SK-N-SH (cell line): ENCODE data around the gene XCL1. TPM values are rescaled to one million over a fixed set of nuclear protein-coding genes. Genes with fewer than 3 reads are reported as not detected.

Experiments used
- CTCF ChIA-PET: fragments of 300-600, 350-600 bp; formaldehyde crosslinking; extraction: SDS; loops from one replicate; lab custom pipeline; 2021; lab: Yijun Ruan, JAX
- POLR2A ChIA-PET: fragments of 350-600 bp; sonication (Branson Sonifier 250); formaldehyde crosslinking; extraction: SDS; loops from one replicate; lab custom pipeline; 2020; ENCODE audit warnings: antibody characterized with exemption, inconsistent platforms; lab: Yijun Ruan, JAX
- DNase-seq: peaks from one replicate; pipeline ENCODE4 v3.0.0; 2012
- H2AFZ ChIP-seq: fragments of 200-600 bp; sonication (generic); 2 replicates; pipeline ENCODE4 v1.8.1; 2016; ENCODE audit warnings: antibody characterized with exemption, mild to moderate bottlenecking, low read depth
- H3F3A ChIP-seq: fragments of 200-600 bp; sonication (generic); replicated peaks from 2 replicates; pipeline ENCODE3; 2016; ENCODE audit warnings: antibody characterized with exemption, mild to moderate bottlenecking; ENCODE audit not compliant: insufficient read depth
- H3K27ac ChIP-seq, 2 experiments: fragments of 200-500 bp in 1 of 2; fragments of 200-600 bp in 1 of 2; sonication (Bioruptor generic) in 1 of 2; sonication (generic), shearing (Covaris generic) in 1 of 2; 2 replicates each; pipeline versions ENCODE4 v1.5.1 to v1.6.1; 2014 to 2016; ENCODE audit warnings: low read depth in 2 of 2, inconsistent platforms in 1 of 2, low read length in 1 of 2, mild to moderate bottlenecking in 1 of 2, mixed read lengths in 1 of 2
- H3K27me3 ChIP-seq: fragments of 200-600 bp; sonication (generic), shearing (Covaris generic); 2 replicates; pipeline ENCODE4 v1.6.1; 2016; ENCODE audit warnings: mixed run types; ENCODE audit not compliant: insufficient read depth
- H3K36me3 ChIP-seq, 2 experiments: fragments of 200-500 bp in 1 of 2; fragments of 200-600 bp in 1 of 2; sonication (Bioruptor generic) in 1 of 2; sonication (generic) in 1 of 2; replicated peaks in 1 of 2; 2 replicates each; pipeline versions ENCODE3 to v1.5.1; 2014 to 2016; ENCODE audit warnings: low read length in 1 of 2, mild to moderate bottlenecking in 1 of 2; ENCODE audit not compliant: insufficient read depth in 2 of 2, control insufficient read depth in 1 of 2
- H3K4me1 ChIP-seq, 2 experiments: fragments of 200-500 bp in 1 of 2; fragments of 200-600 bp in 1 of 2; sonication (Bioruptor generic) in 1 of 2; sonication (generic), shearing (Covaris generic) in 1 of 2; 2 replicates each; pipeline versions ENCODE4 v1.5.1 to v1.6.1; 2014 to 2016; ENCODE audit warnings: low read depth in 1 of 2, low read length in 1 of 2, mixed run types in 1 of 2; ENCODE audit not compliant: insufficient read depth in 2 of 2, control insufficient read depth in 1 of 2
- H3K4me2 ChIP-seq: fragments of 200-600 bp; sonication (generic), shearing (Covaris generic); 2 replicates; pipeline ENCODE4 v1.6.1; 2017; ENCODE audit warnings: mixed run types
- H3K4me3 ChIP-seq, 2 experiments: fragments of 200-500 bp in 1 of 2; fragments of 200-600 bp in 1 of 2; sonication (Bioruptor generic) in 1 of 2; sonication (generic), shearing (Covaris generic) in 1 of 2; 2 replicates each; pipeline versions ENCODE4 v1.5.1 to v1.8.1; 2014 to 2016; ENCODE audit warnings: low read depth in 2 of 2, inconsistent platforms in 1 of 2, low read length in 1 of 2, mild to moderate bottlenecking in 1 of 2, mixed read lengths in 1 of 2, moderate library complexity in 1 of 2
- H3K79me2 ChIP-seq: fragments of 200-600 bp; sonication (generic); 2 replicates; pipeline ENCODE4 v1.8.1; 2017; ENCODE audit warnings: mild to moderate bottlenecking; ENCODE audit not compliant: insufficient read depth
- H3K9ac ChIP-seq: fragments of 200-600 bp; sonication (generic); 2 replicates; pipeline ENCODE4 v1.6.1; 2017; ENCODE audit warnings: mixed run types
- H3K9me2 ChIP-seq: fragments of 200-600 bp; sonication (generic); 2 replicates; pipeline ENCODE4 v1.6.1; 2017; ENCODE audit warnings: mixed run types
- H3K9me3 ChIP-seq: fragments of 200-600 bp; sonication (generic); 2 replicates; pipeline ENCODE4 v1.6.1; 2017; ENCODE audit warnings: mixed run types, mild to moderate bottlenecking, moderate library complexity
- H4K20me1 ChIP-seq: fragments of 200-600 bp; sonication (generic); 2 replicates; pipeline ENCODE4 v1.6.1; 2017; ENCODE audit warnings: mild to moderate bottlenecking, mixed run types; ENCODE audit not compliant: insufficient read depth
- GABPA ChIP-seq: IDR thresholded peaks from 2 replicates; pipeline ENCODE4 v1.4.0; 2012; ENCODE audit warnings: low read depth, mild to moderate bottlenecking
- GATA2 ChIP-seq: sonication (generic); formaldehyde crosslinking; IDR thresholded peaks from 2 replicates; pipeline ENCODE4 v1.5.0; 2020; ENCODE audit warnings: mild to moderate bottlenecking, missing genetic modification reagents
- IRF3 ChIP-seq: fragments of 150-350 bp; IDR thresholded peaks from 2 replicates; pipeline ENCODE4 v1.6.1; 2016; ENCODE audit warnings: mild to moderate bottlenecking, low read depth, low read length
- PBX3 ChIP-seq: IDR thresholded peaks from 2 replicates; pipeline ENCODE4; 2012
- POLR2AphosphoS5 ChIP-seq: IDR thresholded peaks from 2 replicates; pipeline ENCODE4 v1.6.1; 2012; ENCODE audit warnings: low read depth, low read length
- RAD21 ChIP-seq: IDR thresholded peaks from 2 replicates; pipeline ENCODE4 v1.6.1; 2012; ENCODE audit warnings: mild to moderate bottlenecking, low read length
- REST ChIP-seq: IDR thresholded peaks from 2 replicates; pipeline ENCODE4 v1.6.1; 2012; ENCODE audit warnings: mild to moderate bottlenecking, low read depth, low read length, moderate library complexity
- RFX5 ChIP-seq: IDR thresholded peaks from 2 replicates; pipeline ENCODE4 v1.6.1; 2012; ENCODE audit warnings: mild to moderate bottlenecking, improper control_type of control experiment, low read length
- RXRA ChIP-seq: IDR thresholded peaks from 2 replicates; pipeline ENCODE4 v1.4.0; 2012; ENCODE audit warnings: low read depth, mild to moderate bottlenecking, borderline replicate concordance
- TAF1 ChIP-seq: IDR thresholded peaks from 2 replicates; pipeline ENCODE4 v1.6.1; 2012; ENCODE audit warnings: low read depth, mild to moderate bottlenecking, low read length, moderate library complexity, borderline replicate concordance
- USF2 ChIP-seq: fragments of 150-350 bp; IDR thresholded peaks from 2 replicates; pipeline ENCODE4 v1.6.1; 2017; ENCODE audit warnings: antibody characterized with exemption, low read length, low read depth, borderline replicate concordance
- ZBTB33 ChIP-seq: IDR thresholded peaks from 2 replicates; pipeline ENCODE4 v1.4.0; 2012; ENCODE audit warnings: low read depth, borderline replicate concordance
- WGBS: methylation state at CpG from one replicate; pipeline ENCODE4 v1.1.6; 2017; ENCODE audit warnings: low lambda C conversion rate; 5-methylcytosine and 5-hydroxymethylcytosine counted together
- polyA plus RNA-seq, 3 experiments: library from polyadenylated mRNA; depleted of rRNA; stranded (reverse); fragments of >200 nt; gene quantifications; 2 replicates each; pipeline ENCODE4 v1.2.3, GENCODE V29; 2012

The XCL1 gene
- polyA plus RNA-seq, 1 of the 3 experiments (the other 2 are of a cell fraction): not detected

GRCh38 chr1:168628807-168629206 is 52.4 kb downstream of the XCL1 start (continued):
- no peak for TF ChIP-seq RXRA
- TF ChIP-seq GATA2: no peak
- no peak for TF ChIP-seq RAD21
- TF ChIP-seq IRF3: no peak
- TF ChIP-seq TAF1: no peak
- TF ChIP-seq PBX3: peak; percentile 90
- TF ChIP-seq USF2: no peak
- TF ChIP-seq ZBTB33: no peak
- no peak for TF ChIP-seq RFX5
- TF ChIP-seq GABPA: no peak
- TF ChIP-seq REST: no peak

- H3K4me2 ChIP-seq: no peak overlapping the region
- POLR2A ChIA-PET: no interaction called here
- no peaks in the 10 kb centered on the region for H3K9me2 ChIP-seq
- H2AFZ ChIP-seq: no peak overlapping the region
- DNase-seq: no peak
- 42% methylated on average over 1 of the region's 1 CpG for WGBS
- H3K9me3 ChIP-seq: no peaks in the 10 kb centered on the region
- H3K27me3 ChIP-seq: no peaks in the 10 kb centered on the region
- no peaks in the 10 kb centered on the region for H3K79me2 ChIP-seq
- H3K9ac ChIP-seq: no peak overlapping the region; the same call in 1 of the 2 replicates
- no peaks in the 10 kb centered on the region for H3K36me3 ChIP-seq
- no peak for TF ChIP-seq POLR2AphosphoS5
- TF ChIP-seq GABPA: no peak
- no peaks in the 10 kb centered on the region for H4K20me1 ChIP-seq
- H3K4me3 ChIP-seq: no peak overlapping the region
- H3K4me1 ChIP-seq: no peaks in the 10 kb centered on the region; a peak in 1 of 4 replicates
- peak overlapping the region; percentile 59 to 81; a peak in 3 of 4 replicates for H3K27ac ChIP-seq
- peaks cover 4% of the 10 kb centered on the region for H3F3A ChIP-seq
- CTCF ChIA-PET: no interaction called here
Measured at GRCh38 chr1:168629466-168629865, 53.1 kb downstream of the XCL1 start.

Other genes with a start within 250 kb of the XCL1 start
- gene XCL2, start 32.6 kb upstream of the XCL1 start, polyA plus RNA-seq (2012; rRNA removed): not detected in 2 replicates
- gene DPT, start 152.6 kb downstream of the XCL1 start, polyA plus RNA-seq (2012; rRNA removed): 0.05 and 0.32 TPM in 2 replicates